H4 (cell line): Measurements from ENCODE around the gene PPP3R1. TPM values are rescaled to one million over a fixed set of nuclear protein-coding genes. Genes with fewer than 3 reads are reported as not detected.
A peak's percentile ranks its signal among the peaks of the same experiment; 100 is the strongest.

Experiments
- DNase-seq: peaks from one replicate; pipeline ENCODE4 v3.0.0-alpha.2; 2015; ENCODE audit warnings: low spot score
- total RNA-seq: library from RNA; depleted of rRNA; stranded (reverse); fragments of >200 nt; shearing (Covaris generic); gene quantifications from 2 replicates; pipeline ENCODE4 v1.2.3, GENCODE V29; 2014; rRNA removed

The PPP3R1 gene
- total RNA-seq: 17.6 and 26.5 TPM in 2 replicates

- DNase-seq: peak; percentile 93
Observed at GRCh38 chr2:68252400-68253218, at the start of gene PPP3R1. Gene PPP3R1 (minus strand): TSS chr2:68252532. CDS start chr2:68252127, 405 bp downstream.

- no peak for DNase-seq
Observed at GRCh38 chr2:68295516-68295915, 43.2 kb upstream of the PPP3R1 start.

GRCh38 chr2:68294913-68295312, 42.6 kb upstream of the PPP3R1 start:
- no peak for DNase-seq

GRCh38 chr2:68294187-68294586, 41.9 kb upstream of the PPP3R1 start:
- DNase-seq: no peak

GRCh38 chr2:68293755-68294154, 41.4 kb upstream of the PPP3R1 start:
- no peak for DNase-seq

- no peak for DNase-seq
Observed at GRCh38 chr2:68293024-68293423, 40.7 kb upstream of the PPP3R1 start.

GRCh38 chr2:68292108-68292710, 39.9 kb upstream of the PPP3R1 start:
- DNase-seq: peak; percentile 29

GRCh38 chr2:68291314-68291713, 39.0 kb upstream of the PPP3R1 start:
- no peak for DNase-seq

GRCh38 chr2:68290901-68291300, 38.6 kb upstream of the PPP3R1 start:
- DNase-seq: no peak

- no peak for DNase-seq
Observed at GRCh38 chr2:68287580-68288441, 35.5 kb upstream of the PPP3R1 start.

- DNase-seq: no peak
Observed at GRCh38 chr2:68284896-68285295, 32.6 kb upstream of the PPP3R1 start.

GRCh38 chr2:68283419-68283812, 31.1 kb upstream of the PPP3R1 start:
- no peak for DNase-seq

GRCh38 chr2:68282811-68283418, 30.6 kb upstream of the PPP3R1 start:
- DNase-seq: peak; percentile 16

- DNase-seq: no peak
Observed at GRCh38 chr2:68280796-68281195, 28.5 kb upstream of the PPP3R1 start.

- DNase-seq: no peak
Observed at GRCh38 chr2:68280348-68280747, 28.0 kb upstream of the PPP3R1 start.

GRCh38 chr2:68279691-68280090, 27.4 kb upstream of the PPP3R1 start:
- no peak for DNase-seq

GRCh38 chr2:68278169-68278568, 25.8 kb upstream of the PPP3R1 start:
- no peak for DNase-seq

GRCh38 chr2:68274022-68274421, 21.7 kb upstream of the PPP3R1 start:
- no peak for DNase-seq

- DNase-seq: no peak
Observed at GRCh38 chr2:68272246-68272994, 20.1 kb upstream of the PPP3R1 start.

GRCh38 chr2:68266655-68267054, 14.3 kb upstream of the PPP3R1 start:
- DNase-seq: no peak

GRCh38 chr2:68263632-68264031, 11.3 kb upstream of the PPP3R1 start:
- DNase-seq: no peak
